GM19099 (cell line): Measurements from ENCODE around the gene PRKAG2.

ENCODE experiments used
- POLR2A ChIP-seq: IDR thresholded peaks from 3 replicates; pipeline ENCODE4 v1.6.1; 2011; ENCODE audit warnings: low read depth; ENCODE audit not compliant: insufficient read length; ENCODE audit errors: extremely low read depth

PRKAG2 gene

GRCh38 chr7:151710646-151711434, 166.1 kb downstream of the PRKAG2 start:
- no peak for TF ChIP-seq POLR2A

GRCh38 chr7:151710121-151710640, 166.7 kb downstream of the PRKAG2 start:
- no peak for TF ChIP-seq POLR2A

- no peak for TF ChIP-seq POLR2A
Measured at GRCh38 chr7:151709141-151710038, 167.5 kb downstream of the PRKAG2 start.

GRCh38 chr7:151708610-151709009, 168.3 kb downstream of the PRKAG2 start:
- TF ChIP-seq POLR2A = no peak

- no peak for TF ChIP-seq POLR2A
Measured at GRCh38 chr7:151707757-151708156, 169.2 kb downstream of the PRKAG2 start.

- no peak for TF ChIP-seq POLR2A
Measured at GRCh38 chr7:151707105-151707469, 169.8 kb downstream of the PRKAG2 start.

GRCh38 chr7:151706277-151707104, 170.4 kb downstream of the PRKAG2 start:
- TF ChIP-seq POLR2A = no peak

- no peak for TF ChIP-seq POLR2A
Measured at GRCh38 chr7:151705636-151706276, 171.2 kb downstream of the PRKAG2 start.

GRCh38 chr7:151704960-151705635, 171.8 kb downstream of the PRKAG2 start:
- no peak for TF ChIP-seq POLR2A

GRCh38 chr7:151704299-151704959, 172.5 kb downstream of the PRKAG2 start:
- no peak for TF ChIP-seq POLR2A

- TF ChIP-seq POLR2A = no peak
Measured at GRCh38 chr7:151702961-151703360, 174.0 kb downstream of the PRKAG2 start.

GRCh38 chr7:151700586-151701165, 176.2 kb downstream of the PRKAG2 start:
- TF ChIP-seq POLR2A = no peak

GRCh38 chr7:151699928-151700319, 177.0 kb downstream of the PRKAG2 start:
- TF ChIP-seq POLR2A = no peak
